Measurements from ENCODE around the gene POLR3K.
"Not testable (repeated sequence)": the region's sequence is repeated elsewhere in the genome, so short reads cannot be mapped to it uniquely, and the experiment has no call there.

Gene POLR3K

GRCh38 chr16:42691-43090 is 10.7 kb downstream of the POLR3K start:
- no peak for DNase-seq (ENCODE audit: low read depth)

DNA sequence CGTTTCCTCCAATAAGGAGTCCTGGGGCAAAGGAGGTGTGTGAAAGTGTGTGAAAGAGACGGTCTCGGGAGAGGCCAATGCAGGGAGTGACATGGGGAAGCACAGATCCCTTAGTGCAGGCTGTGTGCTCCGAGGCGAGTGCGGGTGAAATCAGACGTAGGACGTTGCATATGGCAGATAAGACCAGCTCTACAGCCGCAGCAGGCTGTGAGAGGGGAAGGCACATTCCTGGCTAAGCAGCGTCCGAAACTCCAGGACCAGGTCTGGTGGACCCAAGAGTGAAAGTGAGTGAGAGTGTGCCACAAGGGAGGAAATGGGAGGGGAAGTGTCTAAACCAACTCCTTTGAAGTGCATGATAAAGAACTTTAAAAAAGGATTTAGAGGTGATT is 11.3 kb downstream of the POLR3K start:
- no peak for DNase-seq (ENCODE audit: low read depth)

- DNase-seq (ENCODE audit: low read depth), result no peak
Measured at GRCh38 chr16:41439-42068, 11.9 kb downstream of the POLR3K start.

DNA sequence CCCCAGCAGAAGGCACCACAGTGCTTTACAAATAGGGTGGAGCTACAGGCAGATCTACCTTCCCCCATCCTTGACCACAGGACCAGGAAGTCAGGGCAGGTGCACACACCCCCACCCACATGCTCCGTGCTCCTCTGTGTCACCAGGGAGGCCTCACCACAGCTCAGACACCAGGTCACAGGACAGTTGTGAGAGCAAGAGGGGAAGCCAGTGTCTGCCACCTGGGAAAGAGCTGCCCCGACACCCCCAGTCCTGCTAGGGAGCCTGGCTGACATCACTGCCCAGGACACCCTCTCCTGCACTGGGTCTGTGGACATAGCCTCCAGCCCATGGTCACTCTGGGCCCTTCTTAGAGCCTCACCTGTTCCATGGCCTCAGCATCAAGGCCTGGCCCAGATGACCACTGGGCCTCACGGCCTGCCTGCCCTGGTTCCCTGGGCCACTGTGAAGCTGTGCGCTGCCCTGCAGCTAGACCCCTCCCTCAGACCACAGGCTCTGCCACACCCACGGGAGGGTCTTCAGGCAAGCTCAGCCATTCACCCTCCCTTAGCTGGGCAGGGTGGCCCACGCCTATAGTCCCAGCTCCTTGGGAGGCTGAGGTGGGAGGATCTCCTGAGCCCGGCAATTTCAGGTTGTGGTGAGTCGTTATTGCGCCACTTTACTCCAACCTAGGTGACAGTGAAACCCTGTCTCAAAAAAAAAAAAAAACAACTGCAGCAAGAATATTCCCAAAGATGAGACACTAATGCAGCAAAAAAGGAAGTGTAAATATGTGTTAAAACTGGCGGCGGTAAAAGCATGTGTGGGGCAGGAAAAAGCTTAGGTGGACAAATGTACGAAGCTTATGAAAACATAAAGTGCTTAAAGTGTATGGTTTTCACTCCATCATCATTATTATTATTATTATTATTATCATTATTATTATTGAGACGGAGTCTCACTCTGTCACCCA is 14.2 kb downstream of the POLR3K start:
- DNase-seq (ENCODE audit: low read depth), result no peak

DNA sequence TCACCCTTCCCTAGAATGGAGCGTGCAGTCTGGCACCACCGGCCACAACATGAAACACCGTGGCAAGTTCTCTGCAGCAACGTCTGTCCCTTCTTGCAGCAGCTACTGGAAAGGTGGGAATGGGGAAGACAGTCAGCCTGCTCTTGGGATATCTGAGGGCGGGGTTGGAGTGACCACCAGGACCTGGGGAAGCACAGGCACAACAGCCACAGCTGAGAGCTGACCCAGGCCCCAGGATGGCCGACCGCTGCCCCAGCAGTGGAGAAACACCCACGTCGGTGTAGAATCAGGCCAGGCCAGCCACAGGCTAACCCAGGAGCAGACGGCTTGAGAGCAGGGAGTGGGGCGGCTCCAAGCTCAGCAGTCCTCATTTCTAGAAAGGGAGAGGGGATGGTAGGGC is 15.2 kb downstream of the POLR3K start:
- DNase-seq (ENCODE audit: low read depth), result not testable (repeated sequence)

- no peak for DNase-seq (ENCODE audit: low read depth)
Measured at GRCh38 chr16:37511-37910, 15.9 kb downstream of the POLR3K start.

DNA sequence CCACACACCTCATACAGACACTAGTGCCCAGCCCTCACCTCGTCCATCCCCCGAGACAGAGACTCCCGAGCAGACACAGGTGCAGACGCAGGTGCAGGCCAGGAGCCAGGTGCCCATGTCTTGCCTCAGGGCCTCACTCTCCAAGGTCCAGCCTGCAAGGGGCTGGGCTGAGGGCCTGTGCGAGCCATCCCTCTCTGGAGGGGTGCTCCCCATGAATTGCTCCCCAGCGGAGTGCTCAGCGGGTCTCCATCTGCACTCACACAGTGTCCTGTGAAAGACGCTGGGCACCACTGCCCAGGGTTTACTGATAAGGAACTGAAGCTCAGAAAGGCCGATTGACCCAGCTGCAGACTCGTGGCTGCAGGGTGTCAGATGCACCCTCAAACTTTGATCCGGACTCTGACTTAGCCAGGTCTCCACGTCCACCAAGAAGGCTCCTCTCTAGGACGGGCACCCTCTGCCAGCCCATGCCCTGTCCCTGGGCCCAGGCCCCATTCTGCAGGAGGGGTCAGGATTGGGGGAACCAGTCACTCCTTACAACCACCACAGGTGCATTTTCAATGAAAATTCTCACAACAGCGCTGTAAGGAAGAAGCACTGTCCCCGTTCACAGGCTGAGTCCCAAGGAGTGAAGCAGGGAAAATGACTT is 16.9 kb downstream of the POLR3K start:
- DNase-seq (ENCODE audit: low read depth), result no peak

DNA sequence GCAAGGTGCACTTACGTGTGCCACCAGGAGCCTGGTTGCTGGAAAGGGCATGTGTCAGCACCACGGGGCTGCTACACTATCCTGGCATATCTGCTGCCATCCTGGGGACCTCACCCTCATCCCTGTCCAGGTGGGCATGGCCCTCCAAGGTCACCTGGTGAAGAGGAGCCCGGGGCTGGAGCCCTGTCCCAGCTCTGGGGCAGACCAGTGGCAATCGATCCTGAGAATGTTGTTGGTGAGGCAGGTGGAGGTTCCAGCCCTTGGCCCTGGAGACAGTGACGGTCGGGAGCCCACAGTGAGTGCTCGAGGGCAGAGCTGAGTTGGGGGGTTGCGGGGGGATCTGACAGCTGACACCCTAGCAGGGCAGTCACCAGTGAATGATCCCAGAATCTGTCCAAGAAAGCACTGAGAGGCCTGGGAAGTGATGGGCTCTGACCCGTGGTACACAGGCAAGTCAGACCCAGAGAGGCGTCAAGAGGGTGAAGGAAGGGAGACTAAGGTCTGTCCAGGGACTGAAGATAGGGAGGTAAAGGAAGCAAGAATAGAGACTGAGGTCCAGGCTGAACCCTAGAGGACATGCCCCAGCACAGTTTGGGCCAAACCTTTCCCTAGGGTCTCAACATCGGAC is 17.6 kb downstream of the POLR3K start:
- no peak for DNase-seq (ENCODE audit: low read depth)

GRCh38 chr16:35011-35677 is 18.3 kb downstream of the POLR3K start:
- no peak for DNase-seq (ENCODE audit: low read depth)

DNA sequence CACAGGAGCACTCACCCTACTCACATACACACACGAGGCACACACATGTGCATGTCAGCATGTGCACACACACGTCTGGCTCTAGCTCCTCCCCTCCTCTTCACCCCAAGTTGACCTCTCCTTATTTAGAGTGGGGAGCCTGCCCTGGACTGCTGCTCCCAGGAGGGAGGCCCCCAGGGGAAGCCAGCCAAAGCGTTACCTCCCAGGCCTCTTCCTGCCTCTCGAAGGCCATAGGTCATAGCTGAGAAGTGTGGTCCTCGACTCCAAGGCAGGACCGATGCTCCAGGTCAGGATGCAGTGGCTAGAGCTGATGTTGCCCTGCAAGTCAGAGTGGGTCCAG is 18.8 kb downstream of the POLR3K start:
- DNase-seq (ENCODE audit: low read depth), result no peak

DNA sequence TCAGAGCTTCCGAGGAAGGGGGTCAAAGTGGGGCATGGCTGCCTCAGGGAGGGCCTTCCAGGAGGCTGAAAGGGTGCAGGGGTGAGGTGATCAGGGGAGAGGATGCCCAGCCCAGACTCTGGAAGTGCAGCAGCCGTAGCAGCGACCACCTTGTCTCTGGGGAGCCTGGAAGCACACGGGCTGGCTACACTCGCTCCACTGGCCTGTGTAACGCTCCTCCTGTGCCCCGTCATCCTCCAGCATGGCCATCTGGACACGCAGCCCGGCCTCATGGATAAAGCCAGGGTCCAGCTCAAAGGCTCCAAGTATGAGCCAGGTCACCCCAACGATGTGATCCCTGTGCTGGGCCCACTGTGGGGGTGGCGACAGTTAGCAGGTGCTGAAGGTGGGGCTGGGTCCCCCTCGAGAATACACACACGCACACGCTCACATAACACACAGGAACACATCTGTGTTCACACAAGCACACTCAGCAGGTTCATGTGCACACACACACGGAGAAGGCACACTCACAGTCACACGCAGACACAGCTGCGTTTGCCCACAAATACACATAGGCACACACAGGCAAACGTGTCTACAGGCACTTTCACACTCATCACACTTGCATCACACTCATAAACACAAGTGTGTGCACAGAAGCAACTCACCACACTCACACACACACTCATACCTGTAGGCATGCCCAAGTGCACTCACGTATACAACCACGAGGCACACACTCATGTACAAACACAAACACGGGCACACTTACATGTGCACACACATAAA is 19.3 kb downstream of the POLR3K start:
- DNase-seq (ENCODE audit: low read depth), result no peak

DNA sequence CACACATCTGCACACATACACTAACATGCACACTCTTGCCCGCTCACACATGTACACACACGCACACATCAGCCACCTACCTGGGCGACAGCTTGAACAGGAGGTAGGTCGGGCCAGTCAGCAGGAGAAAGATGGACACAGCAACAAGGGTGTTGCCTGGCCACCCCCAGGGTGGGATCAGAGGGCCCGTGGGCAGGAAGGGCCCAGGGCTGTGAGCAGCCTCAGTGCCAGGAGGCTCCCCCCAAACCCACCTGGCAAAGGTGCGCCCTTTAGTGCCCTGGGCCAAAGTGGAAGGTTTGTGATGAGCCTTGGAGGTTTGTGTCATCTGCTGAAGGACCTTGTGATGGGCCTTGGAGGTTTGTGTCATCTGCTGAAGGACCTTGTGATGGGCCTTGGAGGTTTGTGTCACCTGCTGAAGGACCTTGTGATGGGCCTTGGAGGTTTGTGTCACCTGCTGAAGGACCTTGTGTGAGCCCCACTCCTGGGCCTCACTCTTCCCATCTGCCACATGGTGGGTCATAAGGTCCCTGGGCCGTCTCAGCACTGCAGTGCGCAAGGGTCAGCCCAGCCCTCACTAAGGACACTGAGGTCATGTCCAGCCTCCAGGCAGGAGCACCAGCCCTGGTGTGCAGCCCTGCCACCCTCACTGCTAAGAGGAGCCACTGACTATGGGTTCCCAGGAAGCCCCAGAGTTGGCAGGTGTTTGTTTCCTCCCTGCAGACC is 20.1 kb downstream of the POLR3K start:
- not testable (repeated sequence) for DNase-seq (ENCODE audit: low read depth)

GRCh38 chr16:30627-31026 is 22.8 kb downstream of the POLR3K start:
- not testable (repeated sequence) for DNase-seq (ENCODE audit: low read depth)

DNA sequence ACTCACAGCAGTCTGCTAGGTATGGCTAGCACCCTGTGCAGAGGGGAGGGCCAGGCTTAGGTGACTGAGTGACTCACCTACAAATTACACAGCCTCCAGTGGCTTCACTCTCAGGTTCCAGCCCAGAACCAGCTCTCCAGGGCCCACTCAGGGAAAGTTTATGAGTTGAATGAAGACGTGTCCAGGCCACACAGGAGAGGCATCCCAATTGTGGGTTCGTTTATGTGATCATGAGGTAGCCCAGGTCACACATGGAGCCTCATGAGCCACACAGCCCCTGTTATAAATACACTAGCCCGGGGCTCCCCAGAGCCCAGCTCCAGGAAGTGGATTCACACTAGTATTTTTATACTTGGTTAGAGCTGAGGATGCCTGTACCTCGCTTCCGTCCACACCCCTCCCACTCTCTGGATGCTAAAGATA is 27.5 kb downstream of the POLR3K start:
- DNase-seq (ENCODE audit: low read depth), result not testable (repeated sequence)

DNA sequence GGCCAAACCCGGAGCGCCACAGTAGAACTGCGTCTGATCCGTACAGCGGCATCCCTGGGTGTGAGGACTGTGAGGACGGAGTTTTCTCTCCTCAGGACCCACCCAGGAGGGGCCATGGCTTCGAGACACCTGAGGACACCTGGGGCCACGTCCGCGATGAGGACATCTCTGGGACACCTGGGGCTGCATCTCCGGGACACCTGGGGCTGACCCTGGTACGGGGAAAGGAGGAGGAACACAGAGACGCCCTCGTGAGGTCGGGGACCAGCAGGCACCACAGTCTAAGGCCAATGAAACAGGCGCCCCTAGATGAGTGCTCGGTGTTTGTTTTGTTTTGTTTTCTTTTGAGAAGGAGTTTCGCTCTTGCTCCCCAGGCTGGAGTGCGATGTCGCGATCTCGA is 29.3 kb downstream of the POLR3K start:
- not testable (repeated sequence) for DNase-seq (ENCODE audit: low read depth)

DNA sequence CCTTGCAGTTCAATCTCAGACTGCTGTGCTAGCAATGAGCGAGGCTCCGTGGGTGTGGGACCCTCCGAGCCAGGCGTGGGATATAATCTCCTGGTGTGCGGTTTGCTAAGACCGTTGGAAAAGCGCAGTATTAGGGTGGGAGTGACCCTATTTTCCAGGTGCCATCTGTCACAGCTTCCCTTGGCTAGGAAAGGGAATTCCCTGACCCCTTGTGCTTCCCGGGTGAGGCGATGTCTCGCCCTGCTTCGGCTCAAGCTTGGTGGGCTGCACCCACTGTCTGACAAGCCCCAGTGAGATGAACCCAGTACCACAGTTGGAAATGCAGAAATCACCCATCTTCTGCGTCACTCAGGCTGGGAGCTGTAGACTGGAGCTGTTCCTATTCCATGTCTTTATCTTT is 32.5 kb downstream of the POLR3K start:
- DNase-seq (ENCODE audit: low read depth), result not testable (repeated sequence)

- not testable (repeated sequence) for DNase-seq (ENCODE audit: low read depth)
Measured at GRCh38 chr16:17062-17765, 36.2 kb downstream of the POLR3K start.

DNA sequence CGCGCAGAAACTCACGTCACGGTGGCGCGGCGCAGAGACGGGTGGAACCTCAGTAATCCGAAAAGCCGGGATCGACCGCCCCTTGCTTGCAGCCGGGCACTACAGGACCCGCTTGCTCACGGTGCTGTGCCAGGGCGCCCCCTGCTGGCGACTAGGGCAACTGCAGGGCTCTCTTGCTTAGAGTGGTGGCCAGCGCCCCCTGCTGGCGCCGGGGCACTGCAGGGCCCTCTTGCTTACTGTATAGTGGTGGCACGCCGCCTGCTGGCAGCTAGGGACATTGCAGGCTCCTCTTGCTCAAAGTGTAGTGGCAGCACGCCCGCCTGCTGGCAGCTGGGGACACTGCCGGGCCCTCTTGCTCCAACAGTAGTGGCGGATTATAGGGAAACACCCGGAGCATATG is 42.6 kb downstream of the POLR3K start:
- DNase-seq (ENCODE audit: low read depth), result not testable (repeated sequence)

GRCh38 chr16:9903-10665 is 43.3 kb downstream of the POLR3K start:
- no peak for DNase-seq (ENCODE audit: low read depth)
